ENCODE measurements around the gene SH3GLB2. TPM values are rescaled to one million over a fixed set of nuclear protein-coding genes. Genes with fewer than 3 reads are reported as not detected.

The SH3GLB2 gene
- total and polyA plus RNA-seq, 3 donors from 2014 or later, result 62.3 to 92.2 (median 88.8) TPM

GRCh38 chr9:128999581-129000206 is 28.4 kb downstream of the SH3GLB2 start:
- TF ChIP-seq CTCF (IDR thresholded peaks at IDR 0.05) (no peak), POLR2A (IDR thresholded peaks at IDR 0.05) (no peak)
- 88 to 91% methylated on average over 13 of the region's 13 CpGs for WGBS, 2 donors
- H3K27ac ChIP-seq, result no peak overlapping the region
- no peaks in the 10 kb centered on the region for H3K27me3 ChIP-seq
- no peaks in the 10 kb centered on the region for H3K4me1 ChIP-seq
- no peaks in the 10 kb centered on the region for H3K36me3 ChIP-seq (ENCODE audit: low read depth, missing control alignments)
- intact Hi-C loops (cut with DNase I; ENCODE audit: low total_unique reads), result no loop called here
- no peaks in the 10 kb centered on the region for H3K9me3 ChIP-seq
- DNase-seq, result no peak
- no peak overlapping the region for H3K4me3 ChIP-seq

GRCh38 chr9:128998462-128998861 is 29.7 kb downstream of the SH3GLB2 start:
- 81 to 95% methylated on average over 6 of the region's 6 CpGs for WGBS, 2 donors
- no peak overlapping the region for H3K4me3 ChIP-seq
- no peaks in the 10 kb centered on the region for H3K36me3 ChIP-seq (ENCODE audit: low read depth, missing control alignments)
- H3K27ac ChIP-seq, result no peak overlapping the region
- DNase-seq, result no peak
- H3K27me3 ChIP-seq, result no peaks in the 10 kb centered on the region
- no peaks in the 10 kb centered on the region for H3K4me1 ChIP-seq
- no peaks in the 10 kb centered on the region for H3K9me3 ChIP-seq
- intact Hi-C loops (cut with DNase I; ENCODE audit: low total_unique reads), result no loop called here
- no peak for TF ChIP-seq CTCF (IDR thresholded peaks at IDR 0.05)
- no peak for TF ChIP-seq POLR2A (IDR thresholded peaks at IDR 0.05)

GRCh38 chr9:128995791-128996190 is 32.3 kb downstream of the SH3GLB2 start:
- intact Hi-C loops (cut with DNase I; ENCODE audit: low total_unique reads), result no loop called here
- H3K27me3 ChIP-seq, result no peaks in the 10 kb centered on the region
- H3K4me1 ChIP-seq, result peaks cover 2% of the 10 kb centered on the region
- no peak for DNase-seq
- 79 to 84% methylated on average over 5 of the region's 5 CpGs for WGBS, 2 donors
- H3K4me3 ChIP-seq, result no peak overlapping the region
- no peaks in the 10 kb centered on the region for H3K36me3 ChIP-seq (ENCODE audit: low read depth, missing control alignments)
- no peak overlapping the region for H3K27ac ChIP-seq
- TF ChIP-seq POLR2A (IDR thresholded peaks at IDR 0.05) (no peak), CTCF (IDR thresholded peaks at IDR 0.05) (no peak)
- H3K9me3 ChIP-seq, result no peaks in the 10 kb centered on the region

GRCh38 chr9:128992995-128993394 is 35.1 kb downstream of the SH3GLB2 start:
- Histone ChIP-seq H3K4me3 (no peak overlapping the region), H3K36me3 (ENCODE audit: low read depth, missing control alignments) (no peaks in the 10 kb centered on the region), H3K27me3 (no peaks in the 10 kb centered on the region), H3K4me1 (peaks cover 2% of the 10 kb centered on the region), H3K27ac (no peak overlapping the region), H3K9me3 (no peaks in the 10 kb centered on the region)
- intact Hi-C loops (cut with DNase I; ENCODE audit: low total_unique reads), result no loop called here
- WGBS, 2 donors, result 53 to 89% methylated on average over 6 to 7 of the region's 7 CpGs
- TF ChIP-seq POLR2A (IDR thresholded peaks at IDR 0.05) (no peak), CTCF (IDR thresholded peaks at IDR 0.05) (peak; percentile 11 to 30 (median 16))
- peak; percentile 73 for DNase-seq

- no peaks in the 10 kb centered on the region for H3K36me3 ChIP-seq (ENCODE audit: low read depth, missing control alignments)
- no peak overlapping the region for H3K4me3 ChIP-seq
- no peak for TF ChIP-seq POLR2A (IDR thresholded peaks at IDR 0.05)
- TF ChIP-seq CTCF (IDR thresholded peaks at IDR 0.05), result no peak
These were observed 40.3 kb downstream of the SH3GLB2 start for GRCh38 chr9:128987805-128988204.

More at GRCh38 chr9:128987805-128988204, 40.3 kb downstream of the SH3GLB2 start:
- Histone ChIP-seq H3K27ac (no peak overlapping the region), H3K9me3 (no peaks in the 10 kb centered on the region), H3K4me1 (peaks cover 2% of the 10 kb centered on the region), H3K27me3 (no peaks in the 10 kb centered on the region)
- DNase-seq, result no peak
- intact Hi-C loops (cut with DNase I; ENCODE audit: low total_unique reads), result no loop called here
- 94 to 95% methylated on average over 5 of the region's 5 CpGs for WGBS, 2 donors

All from testis (tissue), 3 donors.